Measurements from ENCODE around the gene OSBPL1A. TPM values are rescaled to one million over a fixed set of nuclear protein-coding genes. Genes with fewer than 3 reads are reported as not detected.

OSBPL1A gene
- total RNA-seq, 1 experiment from 2014 or later: 34.8 TPM

DNA sequence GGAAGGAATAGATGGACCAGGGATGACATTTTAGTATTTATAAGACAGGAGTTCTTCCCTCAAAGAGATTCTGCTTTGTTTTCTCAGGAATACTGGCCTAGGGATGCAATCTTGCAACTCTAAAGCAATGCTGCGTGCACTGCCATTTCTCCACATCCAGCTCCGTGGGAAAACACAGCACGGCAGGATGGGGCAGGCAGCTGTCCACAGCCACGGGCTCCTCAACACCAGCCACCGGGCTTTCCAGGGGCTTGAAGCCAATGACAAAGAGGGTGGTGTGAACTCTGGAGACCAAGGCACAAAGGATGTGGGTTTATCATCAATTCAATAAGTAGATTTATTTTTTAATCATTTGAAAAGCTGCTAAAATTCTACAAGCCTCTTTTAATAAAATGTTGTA lies 209.5 kb downstream of the OSBPL1A start:
- no TSS peak for BruUV-seq (replicated peaks)
- TF ChIP-seq, protein P1, sequence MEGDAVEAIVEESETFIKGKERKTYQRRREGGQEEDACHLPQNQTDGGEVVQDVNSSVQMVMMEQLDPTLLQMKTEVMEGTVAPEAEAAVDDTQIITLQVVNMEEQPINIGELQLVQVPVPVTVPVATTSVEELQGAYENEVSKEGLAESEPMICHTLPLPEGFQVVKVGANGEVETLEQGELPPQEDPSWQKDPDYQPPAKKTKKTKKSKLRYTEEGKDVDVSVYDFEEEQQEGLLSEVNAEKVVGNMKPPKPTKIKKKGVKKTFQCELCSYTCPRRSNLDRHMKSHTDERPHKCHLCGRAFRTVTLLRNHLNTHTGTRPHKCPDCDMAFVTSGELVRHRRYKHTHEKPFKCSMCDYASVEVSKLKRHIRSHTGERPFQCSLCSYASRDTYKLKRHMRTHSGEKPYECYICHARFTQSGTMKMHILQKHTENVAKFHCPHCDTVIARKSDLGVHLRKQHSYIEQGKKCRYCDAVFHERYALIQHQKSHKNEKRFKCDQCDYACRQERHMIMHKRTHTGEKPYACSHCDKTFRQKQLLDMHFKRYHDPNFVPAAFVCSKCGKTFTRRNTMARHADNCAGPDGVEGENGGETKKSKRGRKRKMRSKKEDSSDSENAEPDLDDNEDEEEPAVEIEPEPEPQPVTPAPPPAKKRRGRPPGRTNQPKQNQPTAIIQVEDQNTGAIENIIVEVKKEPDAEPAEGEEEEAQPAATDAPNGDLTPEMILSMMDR (IDR thresholded peaks at IDR 0.05; ENCODE audit: unreplicated experiment): no peak
- Mint-ChIP-seq H3K27ac (ENCODE audit: unreplicated experiment) (no peak overlapping the region), H3K27me3 (ENCODE audit: unreplicated experiment) (no peaks in the 10 kb centered on the region), H3K4me3 (ENCODE audit: low read depth, unreplicated experiment) (no peak overlapping the region), H3K9me3 (ENCODE audit: low read depth, unreplicated experiment) (no peaks in the 10 kb centered on the region), H3K4me1 (ENCODE audit: low read depth, unreplicated experiment) (peaks cover 9% of the 10 kb centered on the region), H3K36me3 (ENCODE audit: insufficient read depth, unreplicated experiment) (no peaks in the 10 kb centered on the region)
- no peak for DNase-seq
- CTCF ChIA-PET: interaction anchor here (1.2 kb wide), 1 partner anchor 14 kb away, joined by 4 read pairs; no protein-coding TSS in a partner anchor
- intact Hi-C loops (cut with micrococcal nuclease; ENCODE audit: unreplicated experiment): no loop called here

DNA sequence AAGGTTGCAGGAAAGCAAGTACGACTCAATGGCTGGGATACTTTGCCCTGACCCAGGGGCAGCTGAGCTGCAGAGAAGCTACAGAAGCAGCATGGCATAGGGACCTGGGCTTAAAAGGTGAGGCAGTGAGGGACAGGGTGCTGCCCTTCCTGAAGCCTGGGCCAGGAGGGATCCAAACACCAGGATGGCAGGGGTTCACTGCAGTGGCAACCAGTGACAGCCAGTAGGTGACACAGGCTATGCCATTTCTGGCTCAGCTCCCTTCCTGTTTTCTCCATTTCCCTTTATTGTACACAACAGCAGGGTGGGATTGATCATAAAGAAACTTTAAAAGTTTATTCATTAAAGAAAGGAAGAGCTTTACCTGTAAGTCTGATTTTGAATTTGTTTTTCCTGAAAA lies 209.9 kb downstream of the OSBPL1A start:
- intact Hi-C loops (cut with micrococcal nuclease; ENCODE audit: unreplicated experiment): no loop called here
- Mint-ChIP-seq H3K9me3 (ENCODE audit: low read depth, unreplicated experiment) (no peaks in the 10 kb centered on the region), H3K4me3 (ENCODE audit: low read depth, unreplicated experiment) (no peak overlapping the region), H3K27ac (ENCODE audit: unreplicated experiment) (no peak overlapping the region), H3K36me3 (ENCODE audit: insufficient read depth, unreplicated experiment) (no peaks in the 10 kb centered on the region), H3K27me3 (ENCODE audit: unreplicated experiment) (no peaks in the 10 kb centered on the region), H3K4me1 (ENCODE audit: low read depth, unreplicated experiment) (peaks cover 8% of the 10 kb centered on the region)
- CTCF ChIA-PET: interaction anchor here (1.0 kb wide), 1 partner anchor 11 kb away, joined by 3 read pairs; no protein-coding TSS in a partner anchor
- no peak for DNase-seq
- TF ChIP-seq, protein P1 (IDR thresholded peaks at IDR 0.05; ENCODE audit: unreplicated experiment): no peak
- no TSS peak for BruUV-seq (replicated peaks)

DNA sequence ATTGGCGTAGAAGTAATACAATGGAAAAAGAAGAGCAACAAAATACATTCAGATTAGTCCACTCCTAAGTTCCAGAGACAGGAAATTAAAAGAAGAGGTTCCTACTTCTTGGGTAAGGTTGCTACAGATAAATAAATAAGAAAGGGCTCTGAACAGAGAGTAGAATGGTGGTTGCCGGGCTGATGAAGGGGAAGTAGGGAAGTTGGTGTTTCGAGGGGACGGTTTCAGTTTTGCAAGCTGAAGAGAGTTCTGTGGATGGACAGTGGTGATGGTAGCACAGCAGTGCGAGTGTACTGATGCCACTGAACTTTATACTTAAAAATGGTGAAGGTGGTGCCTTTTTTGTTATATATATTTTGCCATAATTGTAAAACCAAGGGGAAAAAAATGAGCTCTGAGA lies 210.6 kb downstream of the OSBPL1A start:
- CTCF ChIA-PET: interaction anchor here (0.6 to 1.0 kb wide), 2 partner anchors 10 to 164 kb away, joined by 3 to 6 read pairs; no protein-coding TSS in a partner anchor
- DNase-seq: no peak

DNA sequence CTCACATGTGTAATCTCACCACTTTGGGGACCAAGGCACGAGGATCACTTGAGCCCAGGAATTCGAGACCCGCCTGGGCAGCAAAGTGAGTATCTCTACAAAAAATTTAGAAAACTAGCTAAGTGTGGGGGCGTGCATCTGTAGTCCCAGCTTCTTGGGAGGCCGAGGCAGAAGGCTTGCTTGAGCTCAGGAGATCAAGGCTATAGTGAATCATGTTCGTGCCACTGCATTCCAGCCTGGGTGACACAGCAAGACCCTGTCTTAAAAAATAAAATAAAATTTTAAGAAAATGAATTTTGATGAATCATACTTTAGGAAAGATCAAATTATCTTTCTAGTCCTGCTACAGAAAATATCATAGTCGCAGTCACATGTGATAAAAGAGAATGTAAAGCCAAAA lies 211.8 kb downstream of the OSBPL1A start:
- DNase-seq: no peak
- Mint-ChIP-seq H3K27ac (ENCODE audit: unreplicated experiment) (no peak overlapping the region), H3K27me3 (ENCODE audit: unreplicated experiment) (no peaks in the 10 kb centered on the region), H3K36me3 (ENCODE audit: insufficient read depth, unreplicated experiment) (no peaks in the 10 kb centered on the region), H3K4me3 (ENCODE audit: low read depth, unreplicated experiment) (no peak overlapping the region), H3K4me1 (ENCODE audit: low read depth, unreplicated experiment) (peaks cover 14% of the 10 kb centered on the region), H3K9me3 (ENCODE audit: low read depth, unreplicated experiment) (no peaks in the 10 kb centered on the region)
- no TSS peak for BruUV-seq (replicated peaks)
- CTCF ChIA-PET: interaction anchor here (0.7 kb wide), 1 partner anchor 704 kb away, joined by 5 read pairs; no protein-coding TSS in a partner anchor
- TF ChIP-seq, protein P1 (IDR thresholded peaks at IDR 0.05; ENCODE audit: unreplicated experiment): no peak
- intact Hi-C loops (cut with micrococcal nuclease; ENCODE audit: unreplicated experiment): no loop called here

More for the DNA sequence above, 210.6 kb downstream of the OSBPL1A start:
- H3K9me3 Mint-ChIP-seq (ENCODE audit: low read depth, unreplicated experiment): no peaks in the 10 kb centered on the region
- H3K4me1 Mint-ChIP-seq (ENCODE audit: low read depth, unreplicated experiment): peaks cover 7% of the 10 kb centered on the region
- H3K27ac Mint-ChIP-seq (ENCODE audit: unreplicated experiment): no peak overlapping the region
- H3K36me3 Mint-ChIP-seq (ENCODE audit: insufficient read depth, unreplicated experiment): no peaks in the 10 kb centered on the region
- TF ChIP-seq, protein P1 (IDR thresholded peaks at IDR 0.05; ENCODE audit: unreplicated experiment): no peak
- no TSS peak for BruUV-seq (replicated peaks)
- H3K4me3 Mint-ChIP-seq (ENCODE audit: low read depth, unreplicated experiment): no peak overlapping the region
- no peaks in the 10 kb centered on the region for H3K27me3 Mint-ChIP-seq (ENCODE audit: unreplicated experiment)
- intact Hi-C loops (cut with micrococcal nuclease; ENCODE audit: unreplicated experiment): no loop called here

Measured in Calu3 (cell line).